ENCODE data around the gene ADAM23. TPM values are rescaled to one million over a fixed set of nuclear protein-coding genes. Genes with fewer than 3 reads are reported as not detected.
A peak's percentile ranks its signal among the peaks of the same experiment; 100 is the strongest.

Gene ADAM23
- total RNA-seq, 1 experiment from 2014 or later: not detected

GRCh38 chr2:206562375-206562774 lies 119.0 kb downstream of the ADAM23 start:
- DNase-seq (ENCODE audit: low read depth): no peak

GRCh38 chr2:206563374-206563773 lies 120.0 kb downstream of the ADAM23 start:
- no peak for DNase-seq (ENCODE audit: low read depth)

DNA sequence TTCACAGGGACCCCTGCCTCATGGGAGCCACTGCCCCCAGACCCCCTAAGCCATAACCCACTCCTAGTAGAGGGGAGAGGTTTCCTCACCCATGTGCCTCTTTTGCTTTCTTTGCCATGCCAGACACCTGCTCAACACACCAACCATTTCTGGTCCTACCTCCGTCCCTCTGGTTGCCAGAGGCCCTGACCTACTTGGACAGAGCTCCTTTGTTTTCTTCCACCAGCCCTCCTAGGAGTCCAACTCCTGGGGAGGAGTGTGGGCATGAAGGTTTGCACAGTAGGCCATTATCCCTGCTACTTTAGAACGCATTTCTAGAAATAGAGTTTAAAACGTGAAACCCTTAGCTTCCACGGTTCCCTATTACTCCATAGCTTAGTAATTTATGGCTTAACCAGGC lies 122.3 kb downstream of the ADAM23 start:
- no peak for DNase-seq (ENCODE audit: low read depth)

DNA sequence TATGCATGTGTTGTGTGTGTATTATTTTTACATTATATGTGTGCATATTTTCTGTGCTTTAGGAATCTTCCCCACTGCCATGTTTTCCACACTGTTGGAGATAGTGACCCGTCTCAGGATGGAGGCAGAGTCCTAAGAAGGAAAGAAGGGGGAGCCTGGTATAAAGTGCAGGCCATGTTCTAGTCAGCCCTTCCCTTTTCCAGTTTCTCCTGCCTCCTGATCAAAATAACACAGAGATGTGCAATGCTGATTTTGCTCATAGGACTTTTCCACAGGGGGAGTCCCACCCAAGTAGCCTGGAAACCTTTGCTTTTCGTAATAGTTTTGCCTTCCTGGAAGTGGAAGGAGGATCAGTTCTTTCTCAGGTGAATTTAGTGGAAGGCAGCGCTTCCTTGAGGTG lies 126.1 kb downstream of the ADAM23 start:
- no peak for DNase-seq (ENCODE audit: low read depth)

GRCh38 chr2:206570199-206570598 lies 126.9 kb downstream of the ADAM23 start:
- DNase-seq (ENCODE audit: low read depth): no peak

- DNase-seq (ENCODE audit: low read depth): no peak
These were observed 129.4 kb downstream of the ADAM23 start for GRCh38 chr2:206572725-206573124.

DNA sequence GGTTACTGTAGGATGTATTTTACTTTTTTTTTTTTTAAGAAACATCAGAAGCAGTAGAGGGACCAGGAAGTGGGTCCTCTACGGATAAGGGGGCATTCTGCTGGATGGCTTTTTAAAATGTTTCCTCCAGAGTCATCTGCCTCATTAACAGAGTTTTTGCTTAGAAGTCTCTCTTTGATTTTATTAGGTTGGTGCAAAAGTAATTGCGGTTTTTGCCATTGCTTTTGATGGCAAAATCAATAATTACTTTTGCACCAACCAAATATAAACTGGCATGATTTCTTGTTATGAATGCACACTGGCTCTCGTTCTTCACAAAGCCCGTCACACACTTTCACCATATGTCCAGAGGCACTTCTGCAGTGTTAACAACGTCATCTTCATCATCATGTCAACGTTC lies 130.5 kb downstream of the ADAM23 start:
- DNase-seq (ENCODE audit: low read depth): no peak

- DNase-seq (ENCODE audit: low read depth): no peak
These were observed 141.2 kb downstream of the ADAM23 start for GRCh38 chr2:206584323-206585116.

DNA sequence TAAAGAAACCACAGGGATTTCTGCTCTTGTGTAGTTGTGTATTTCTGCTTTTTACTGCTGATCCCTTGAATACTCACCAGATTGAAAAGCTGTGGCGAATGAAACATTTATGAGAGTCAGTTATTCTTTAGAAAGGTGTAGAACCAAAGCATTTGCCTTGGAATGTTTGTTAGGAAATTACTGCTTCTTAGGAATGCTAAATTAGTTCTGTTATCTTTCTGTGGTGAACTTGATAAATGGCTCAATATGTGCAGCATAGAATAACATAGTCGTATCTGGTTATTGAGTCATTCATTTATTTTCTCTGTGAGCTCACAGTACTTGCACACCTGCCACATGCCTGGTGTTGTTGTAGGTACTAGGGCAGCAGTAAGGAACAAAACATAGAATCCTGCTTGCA lies 142.0 kb downstream of the ADAM23 start:
- no peak for DNase-seq (ENCODE audit: low read depth)

DNA sequence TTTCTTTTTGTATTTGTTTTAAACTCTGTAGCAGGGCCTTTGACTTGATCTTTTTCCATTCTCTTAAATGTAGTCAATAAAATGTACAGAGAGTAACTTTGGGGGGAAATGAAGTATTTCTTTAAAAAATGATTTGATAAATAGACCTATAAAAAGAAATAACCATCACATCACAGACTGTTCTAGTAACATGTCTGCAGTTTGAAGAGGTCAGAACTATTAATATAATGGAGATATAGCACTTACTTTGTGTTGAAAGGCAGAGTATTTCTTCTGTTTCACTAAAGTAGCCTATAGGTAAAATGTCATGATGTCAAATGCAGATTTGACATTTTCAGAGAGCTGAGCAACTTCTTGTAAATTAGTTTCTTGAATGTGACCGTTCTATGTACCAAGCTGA lies 143.3 kb downstream of the ADAM23 start:
- no peak for DNase-seq (ENCODE audit: low read depth)

DNA sequence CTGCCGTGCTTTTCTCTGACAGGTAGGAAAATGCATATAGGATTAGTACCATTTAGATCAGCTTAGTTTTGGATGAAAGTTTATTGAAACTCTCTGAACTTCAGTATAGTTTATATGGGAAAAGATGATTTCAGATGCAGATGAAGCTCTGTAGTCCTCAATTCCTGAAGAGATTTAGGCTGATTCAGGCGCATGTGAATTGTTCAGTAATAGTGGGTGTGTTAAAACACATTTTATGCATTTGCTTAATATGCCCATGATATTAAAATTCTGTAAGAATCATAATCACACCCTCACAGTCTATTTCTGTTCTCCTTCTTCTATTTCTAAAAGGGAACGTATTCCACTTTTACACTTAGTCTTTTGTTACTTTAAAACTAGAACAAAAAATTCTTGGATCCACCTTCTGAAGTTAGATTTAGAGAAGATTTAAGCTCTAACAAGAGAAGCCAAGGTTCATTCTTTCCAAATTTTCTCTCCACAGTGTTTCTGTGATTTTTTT lies 154.4 kb downstream of the ADAM23 start:
- DNase-seq (ENCODE audit: low read depth): no peak

GRCh38 chr2:206603243-206603642 lies 159.9 kb downstream of the ADAM23 start:
- no peak for DNase-seq (ENCODE audit: low read depth)

DNA sequence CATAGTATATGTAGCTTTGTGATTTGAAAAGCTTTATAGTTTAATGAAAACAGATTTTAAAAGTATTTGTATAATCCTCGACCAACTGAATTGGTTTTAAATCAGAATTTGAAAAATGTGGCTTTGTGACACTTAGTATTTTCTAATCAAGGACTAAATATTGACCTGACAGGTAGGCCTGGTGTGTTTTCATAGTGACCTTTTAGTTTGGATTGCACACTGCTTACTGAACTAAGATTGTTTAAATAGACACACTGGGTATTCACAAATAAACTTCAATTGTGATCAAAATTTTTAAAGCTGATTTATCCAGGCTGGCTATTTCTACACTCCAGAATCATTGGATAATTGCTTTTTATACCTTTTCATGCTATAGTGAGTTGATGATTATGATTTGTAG lies 167.1 kb downstream of the ADAM23 start:
- DNase-seq (ENCODE audit: low read depth): no peak

GRCh38 chr2:206611191-206611590 lies 167.9 kb downstream of the ADAM23 start:
- no peak for DNase-seq (ENCODE audit: low read depth)

DNA sequence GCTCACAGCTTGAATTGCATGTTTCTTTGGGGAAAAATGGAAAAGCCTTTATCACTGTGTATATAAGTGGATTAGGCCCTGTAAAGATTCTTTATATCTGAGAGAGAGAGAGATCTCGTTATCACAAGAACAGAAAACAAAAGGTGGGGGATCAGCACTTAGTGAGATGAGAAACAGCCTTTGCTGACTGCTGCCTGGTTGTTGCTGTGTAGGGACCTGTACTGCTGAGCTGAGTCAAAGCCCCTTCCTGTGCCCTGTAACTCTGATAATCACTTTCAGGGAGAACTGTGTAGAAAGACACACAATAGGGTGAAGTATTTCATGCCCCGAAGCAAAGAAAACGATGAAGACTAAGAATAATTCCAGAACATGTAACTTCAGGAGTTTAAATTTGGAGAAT lies 168.4 kb downstream of the ADAM23 start:
- DNase-seq (ENCODE audit: low read depth): no peak

- peak; percentile 88 for DNase-seq (ENCODE audit: low read depth)
These were observed 171.5 kb downstream of the ADAM23 start for GRCh38 chr2:206614811-206615210.

- peak; percentile 17 for DNase-seq (ENCODE audit: low read depth)
These were observed 172.2 kb downstream of the ADAM23 start for GRCh38 chr2:206615417-206616089.

- DNase-seq (ENCODE audit: low read depth): peak; percentile 4
These were observed 172.8 kb downstream of the ADAM23 start for GRCh38 chr2:206616151-206616550.

- DNase-seq (ENCODE audit: low read depth): no peak
These were observed 175.7 kb downstream of the ADAM23 start for GRCh38 chr2:206619011-206619410.

DNA sequence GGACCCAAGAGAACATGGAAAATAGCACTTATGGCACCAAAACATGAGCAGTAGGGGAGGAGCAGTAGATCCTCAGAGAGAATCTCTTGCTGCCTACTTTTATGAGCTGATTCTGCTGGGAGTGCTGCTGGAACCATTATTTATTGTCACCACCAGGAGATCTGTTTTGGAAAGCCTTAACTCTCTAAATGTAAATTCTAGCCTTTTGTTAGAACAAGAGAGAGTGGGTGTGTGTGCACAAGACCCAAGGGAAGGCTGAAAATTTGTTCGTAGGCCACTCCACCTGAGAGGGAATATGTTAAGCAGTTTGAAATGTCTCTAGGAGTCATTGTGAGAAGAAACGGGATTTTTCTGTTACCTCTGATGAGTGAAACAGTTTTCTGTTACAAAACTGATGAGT lies 182.8 kb downstream of the ADAM23 start:
- no peak for DNase-seq (ENCODE audit: low read depth)

DNA sequence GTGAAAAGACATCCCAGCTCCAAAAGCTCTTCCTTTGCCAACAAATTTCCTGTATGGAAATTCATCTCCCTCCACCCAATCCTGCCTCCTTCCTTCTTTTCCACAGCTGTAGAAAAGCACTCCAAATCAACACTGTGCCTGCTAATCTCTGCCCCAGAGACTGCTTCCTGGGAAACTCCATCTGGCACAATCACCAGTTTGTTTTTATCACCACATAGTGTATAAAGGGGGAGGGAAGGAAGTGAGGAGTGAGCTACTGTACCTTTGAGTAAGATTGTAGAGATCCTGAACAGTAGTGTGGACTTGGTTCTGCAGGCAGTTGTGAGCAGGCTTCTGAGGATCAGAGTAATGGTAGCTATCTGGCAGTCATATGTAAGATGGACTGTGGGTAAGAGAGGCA lies 184.3 kb downstream of the ADAM23 start:
- no peak for DNase-seq (ENCODE audit: low read depth)

DNA sequence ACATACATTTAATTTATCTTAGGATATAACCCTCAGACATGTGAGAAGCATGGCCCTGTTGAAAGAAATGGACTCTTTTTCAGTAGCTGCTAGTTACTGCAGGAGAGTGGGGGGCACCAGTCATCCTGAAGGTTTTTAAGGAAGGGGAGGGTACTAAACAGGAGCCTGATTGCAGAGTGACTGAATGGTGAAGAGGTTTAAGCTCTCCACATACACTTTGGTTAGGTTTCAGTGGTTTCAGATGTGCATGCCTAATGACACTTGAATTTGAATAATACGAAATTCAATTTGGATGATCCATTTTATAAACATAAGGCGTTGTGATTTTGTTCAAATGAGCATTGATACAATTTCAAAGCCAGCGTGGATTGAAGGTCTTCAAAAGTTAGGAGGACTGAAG lies 188.0 kb downstream of the ADAM23 start:
- no peak for DNase-seq (ENCODE audit: low read depth)

DNA sequence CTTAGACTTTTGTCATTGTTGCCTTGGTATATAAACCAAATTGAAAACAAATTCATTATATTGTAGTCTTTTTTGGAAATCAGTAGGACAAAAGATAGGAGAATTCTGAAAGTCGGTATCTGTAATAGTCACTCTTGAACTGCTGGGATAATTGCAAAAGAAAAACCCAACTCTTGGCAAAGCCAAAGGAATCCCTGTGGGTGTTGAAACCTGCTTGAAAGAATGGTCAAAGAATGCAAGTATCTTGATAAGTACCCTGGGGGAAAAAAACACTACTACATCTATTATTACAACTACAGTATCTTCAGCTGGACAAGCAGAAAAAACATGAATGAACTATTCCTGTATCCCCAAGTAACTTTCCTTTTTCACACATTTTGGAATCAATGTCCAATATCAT lies 191.7 kb downstream of the ADAM23 start:
- DNase-seq (ENCODE audit: low read depth): no peak
